ENCODE results near the gene MESP2.

Gene MESP2

GRCh38 chr15:89814112-89814742 is 38.1 kb downstream of the MESP2 start:
- no peak for DNase-seq

DNA sequence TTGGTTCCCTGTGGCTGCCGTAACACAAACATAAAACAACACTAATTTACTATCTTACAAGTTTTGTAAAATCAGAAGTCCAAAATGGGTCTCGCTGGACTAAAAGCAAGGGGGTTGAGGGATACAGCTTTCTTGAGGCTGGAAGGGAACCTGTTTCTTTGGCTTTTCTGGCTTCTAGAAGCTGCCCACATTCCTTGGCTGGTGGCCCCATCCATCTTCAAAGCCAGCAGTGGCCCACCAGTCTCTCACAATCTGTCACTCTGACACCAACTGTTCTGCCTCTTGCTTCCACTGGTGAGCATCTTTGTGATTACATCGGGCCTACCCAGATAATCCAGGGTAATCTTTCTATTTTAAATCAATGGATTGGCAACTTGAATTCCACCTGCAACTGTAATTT is 39.6 kb downstream of the MESP2 start:
- DNase-seq = no peak

- DNase-seq = no peak
Measured at GRCh38 chr15:89817701-89818280, 41.7 kb downstream of the MESP2 start.

- DNase-seq = no peak
Measured at GRCh38 chr15:89818287-89818686, 42.2 kb downstream of the MESP2 start.

- no peak for DNase-seq
Measured at GRCh38 chr15:89820666-89821611, 44.8 kb downstream of the MESP2 start.

DNA sequence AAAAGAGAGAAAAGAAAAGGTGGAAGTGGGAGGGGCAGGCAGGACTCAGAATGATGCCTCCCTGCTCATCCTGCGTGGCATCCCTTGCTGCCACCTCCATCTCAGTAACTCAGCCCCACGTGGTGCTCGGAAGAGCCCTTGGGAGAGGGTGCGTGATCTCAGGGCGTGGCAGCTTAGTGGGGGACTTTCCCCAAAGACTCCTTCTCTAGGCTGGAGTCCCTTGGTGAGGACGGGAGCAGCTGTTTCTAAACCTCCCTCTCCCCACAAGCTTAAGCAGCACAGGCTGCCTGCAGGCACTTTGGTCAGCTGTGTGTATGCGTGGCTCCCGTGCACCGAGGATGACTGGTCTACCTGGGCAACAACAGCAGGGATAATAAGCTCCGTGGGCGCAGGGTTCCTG is 45.9 kb downstream of the MESP2 start:
- DNase-seq = no peak

DNA sequence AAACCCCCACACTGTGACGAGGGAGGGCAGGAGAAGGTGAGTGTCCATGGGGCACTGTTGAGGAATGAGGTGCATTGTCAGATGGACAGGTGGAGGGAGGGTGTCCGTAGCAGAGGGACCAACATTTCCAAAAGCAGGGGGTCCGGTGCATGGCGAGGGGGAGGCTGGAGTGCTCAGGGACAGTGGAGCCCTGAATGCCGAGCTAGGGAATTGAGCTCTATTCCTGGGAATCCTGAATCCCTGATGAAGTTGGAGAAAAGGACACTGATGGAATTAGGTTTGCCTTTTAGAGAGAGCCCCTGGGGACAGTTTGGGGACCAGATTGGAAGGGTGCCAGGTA is 46.4 kb downstream of the MESP2 start:
- DNase-seq = no peak

DNA sequence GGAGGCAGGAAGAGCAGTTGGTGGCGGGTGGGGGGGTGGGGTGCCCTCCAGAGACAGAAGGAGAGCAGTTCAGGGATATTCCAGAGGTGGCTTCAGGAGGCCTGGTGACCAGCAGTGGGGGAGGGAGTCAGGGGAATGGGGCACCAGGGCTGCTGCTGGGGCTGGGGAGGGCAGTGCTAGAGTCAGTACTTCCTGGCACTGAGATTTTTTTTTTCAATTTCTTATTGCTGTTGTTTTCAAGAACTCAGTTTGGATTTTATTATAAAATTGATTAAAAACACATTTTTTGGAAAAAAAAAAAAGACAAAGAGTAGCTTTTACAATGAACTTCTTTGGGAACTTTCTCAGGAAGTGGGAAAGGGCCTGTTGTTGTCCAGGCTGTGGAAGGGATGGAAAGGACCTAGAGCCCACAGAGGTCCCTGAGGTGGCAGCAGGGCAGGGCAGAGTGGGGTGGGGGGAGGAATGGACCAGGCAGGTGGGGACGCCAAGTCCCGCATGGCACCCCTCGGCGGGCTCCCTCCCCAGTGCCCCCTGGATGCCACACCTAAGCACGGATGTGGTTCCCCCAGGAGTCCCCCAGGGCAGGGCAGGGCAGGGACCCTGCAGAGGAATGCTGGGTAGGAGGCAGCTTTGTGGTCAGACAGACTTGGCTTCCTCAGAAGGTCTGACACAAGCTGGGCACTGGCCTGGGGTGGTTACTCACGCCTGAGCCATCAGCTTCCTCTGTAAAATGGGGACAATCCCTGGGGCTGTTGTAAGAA is 47.0 kb downstream of the MESP2 start:
- no peak for DNase-seq

DNA sequence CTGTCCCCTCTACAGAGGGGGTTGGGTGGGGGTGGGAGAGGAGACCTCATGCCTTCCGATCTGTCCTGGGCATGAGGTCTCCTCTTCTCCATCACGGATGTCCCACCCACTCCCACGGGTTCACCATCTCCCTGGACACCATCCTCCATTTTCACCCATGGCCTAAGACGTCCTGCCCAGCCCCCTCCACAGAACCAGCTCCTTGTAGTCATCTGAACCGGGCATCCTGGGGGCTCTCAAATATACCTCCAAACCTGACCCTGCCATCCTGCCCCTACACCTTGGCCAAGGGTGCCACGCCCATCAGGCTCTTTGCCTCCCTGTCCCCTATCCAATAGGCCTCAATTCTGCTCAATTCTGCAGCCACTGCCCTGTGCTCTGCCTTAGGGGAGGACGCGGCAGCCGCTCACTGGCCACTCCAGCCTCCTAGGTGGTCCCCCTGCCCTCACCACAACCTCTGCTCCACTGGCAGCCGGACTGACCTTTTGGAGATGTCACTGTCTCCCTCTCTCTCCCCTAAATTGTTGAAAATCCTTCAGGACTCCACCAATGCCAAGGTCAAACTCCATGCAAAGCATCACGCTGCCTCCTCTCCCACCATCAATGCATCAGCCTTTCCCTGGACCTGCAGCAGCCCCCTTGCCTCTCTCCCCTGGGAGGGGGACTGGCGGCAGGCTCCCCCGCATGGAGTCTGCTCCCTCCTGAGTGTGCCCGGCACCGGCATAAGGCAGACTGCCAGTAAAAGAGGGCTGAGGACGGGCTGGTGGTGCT is 47.9 kb downstream of the MESP2 start:
- no peak for DNase-seq

GRCh38 chr15:89824607-89824867 is 48.4 kb downstream of the MESP2 start:
- DNase-seq = no peak

DNA sequence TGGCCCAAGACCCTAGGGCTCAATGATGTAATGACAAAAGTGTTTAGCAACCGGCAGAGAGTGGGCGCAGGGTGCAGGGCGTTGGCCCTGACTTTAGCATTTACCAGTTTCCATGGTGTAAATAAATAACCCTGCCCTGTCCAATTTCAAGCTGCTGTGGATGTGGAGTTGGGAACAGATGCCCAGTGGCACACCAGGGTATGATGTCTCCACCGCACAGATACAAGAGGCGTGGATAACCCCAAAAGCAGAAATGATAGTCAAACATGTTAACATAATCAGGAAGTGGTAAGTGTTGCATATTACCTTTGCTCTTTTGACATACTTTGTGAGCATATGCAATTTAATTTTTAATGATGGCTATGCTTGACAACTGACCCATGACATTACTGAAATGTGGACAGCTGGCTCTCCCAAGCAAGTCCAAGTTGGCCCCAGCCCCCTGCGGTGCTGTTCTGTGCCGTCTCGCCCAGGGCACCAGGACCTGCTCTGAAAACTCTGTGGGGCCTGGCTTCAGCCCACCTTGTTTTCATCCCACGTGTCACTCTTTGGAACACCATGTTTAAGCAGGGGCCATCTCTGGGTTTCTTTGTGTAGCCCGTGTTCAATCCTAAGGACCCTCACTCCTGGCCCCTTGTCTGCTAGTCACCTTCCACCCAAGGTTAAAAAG is 49.3 kb downstream of the MESP2 start:
- DNase-seq = no peak

GRCh38 chr15:89826671-89827655 is 50.8 kb downstream of the MESP2 start:
- DNase-seq = no peak

DNA sequence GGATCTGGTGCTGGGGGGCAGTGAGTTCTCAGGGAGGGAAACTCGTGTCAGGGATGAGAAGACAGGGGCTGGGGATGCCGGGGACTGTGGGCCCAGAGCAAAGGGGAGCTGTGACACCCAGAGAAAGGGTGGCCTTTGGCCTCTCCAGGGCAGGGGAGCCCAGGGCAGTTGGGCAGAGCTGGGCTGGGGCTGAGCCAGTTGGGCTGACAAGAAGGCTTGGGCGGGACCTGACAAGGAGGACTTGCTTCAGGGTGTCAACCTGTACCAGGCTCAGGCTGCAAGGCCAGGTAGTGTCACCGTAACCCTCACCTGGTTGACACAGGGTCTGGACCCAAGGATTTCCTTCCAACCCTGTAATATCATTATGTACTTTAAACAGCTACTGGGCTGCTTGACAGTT is 51.7 kb downstream of the MESP2 start:
- DNase-seq = no peak

Measured in hypothalamus (tissue), 51 donors.